Neuronal stem cell (in vitro differentiated cells): ENCODE data around the gene TMEM63C.

ENCODE experiments used
- DNase-seq: peaks from one replicate; pipeline ENCODE4 v3.0.0-alpha.2; 2013; ENCODE audit warnings: low spot score
- H2AFZ ChIP-seq: one replicate; pipeline ENCODE4 v1.6.1; 2013; ENCODE audit warnings: mild to moderate bottlenecking, low read length, inconsistent platforms
- H2AK5ac ChIP-seq: 2 replicates; pipeline ENCODE4 v1.6.1; 2013; ENCODE audit warnings: low read depth, mild to moderate bottlenecking, inconsistent platforms, low read length, moderate library complexity, mixed read lengths
- H2BK120ac ChIP-seq: 2 replicates; pipeline ENCODE4 v1.6.1; 2013; ENCODE audit warnings: low read depth, mild to moderate bottlenecking, inconsistent platforms, low read length, moderate library complexity, mixed read lengths
- H2BK12ac ChIP-seq: one replicate; pipeline ENCODE4 v1.6.1; 2013; ENCODE audit warnings: low read length, inconsistent platforms
- H2BK15ac ChIP-seq: 2 replicates; pipeline ENCODE4 v1.6.1; 2013; ENCODE audit warnings: mild to moderate bottlenecking, low read length, inconsistent platforms, mixed read lengths
- H2BK5ac ChIP-seq: one replicate; pipeline ENCODE4 v1.6.1; 2013; ENCODE audit warnings: inconsistent platforms, mild to moderate bottlenecking, low read length, moderate library complexity
- H3K14ac ChIP-seq: one replicate; pipeline ENCODE4 v1.6.1; 2013; ENCODE audit warnings: low read length, inconsistent platforms
- H3K18ac ChIP-seq: 2 replicates; pipeline ENCODE4 v1.6.1; 2013; ENCODE audit warnings: low read length, inconsistent platforms
- H3K23ac ChIP-seq: 2 replicates; pipeline ENCODE4 v1.6.1; 2013; ENCODE audit warnings: low read depth, mild to moderate bottlenecking, mixed read lengths, low read length, inconsistent platforms; ENCODE audit not compliant: poor library complexity
- H3K27ac ChIP-seq: replicated peaks from 3 replicates; pipeline ENCODE4 v1.5.1; 2013; ENCODE audit warnings: low read length, inconsistent platforms
- H3K27me3 ChIP-seq, 3 experiments: 2 replicates each; pipeline ENCODE4 v1.6.1; 2013; ENCODE audit warnings: low read length in 3 of 3, mild to moderate bottlenecking in 2 of 3, inconsistent platforms in 1 of 3, low read depth in 1 of 3, mixed read lengths in 1 of 3, moderate library complexity in 1 of 3; ENCODE audit not compliant: control insufficient read depth in 3 of 3, insufficient read depth in 3 of 3
- H3K36me3 ChIP-seq, 2 donors: replicated peaks in 1 of 2; 2 replicates each; pipeline ENCODE4 v1.6.1; 2013; ENCODE audit warnings: low read length in 2 of 2; ENCODE audit not compliant: control insufficient read depth in 2 of 2, insufficient read depth in 2 of 2
- H3K4ac ChIP-seq: 2 replicates; pipeline ENCODE4 v1.6.1; 2013; ENCODE audit warnings: inconsistent platforms, mild to moderate bottlenecking, low read length, moderate library complexity
- H3K4me1 ChIP-seq, 2 donors: 1 replicate in 1 of 2; 2 replicates in 1 of 2; pipeline ENCODE4 v1.6.1; 2013; ENCODE audit warnings: low read length in 2 of 2, low read depth in 1 of 2; ENCODE audit not compliant: control insufficient read depth in 2 of 2, insufficient read depth in 1 of 2
- H3K4me2 ChIP-seq: one replicate; pipeline ENCODE4 v1.6.1; 2013; ENCODE audit warnings: mild to moderate bottlenecking, low read length, inconsistent platforms; ENCODE audit not compliant: insufficient read depth, poor library complexity, severe bottlenecking
- H3K4me3 ChIP-seq, 2 donors: 2 replicates each; pipeline ENCODE4 v1.5.1; 2013; ENCODE audit warnings: low read length in 2 of 2, mild to moderate bottlenecking in 2 of 2, inconsistent platforms in 1 of 2, moderate library complexity in 1 of 2
- H3K79me1 ChIP-seq: one replicate; pipeline ENCODE4 v1.6.1; 2013; ENCODE audit warnings: low read depth, mild to moderate bottlenecking, inconsistent platforms, low read length, moderate library complexity
- H3K9ac ChIP-seq: one replicate; pipeline ENCODE4 v1.6.1; 2013; ENCODE audit warnings: mild to moderate bottlenecking, low read depth, low read length, inconsistent platforms; ENCODE audit not compliant: poor library complexity
- H3K9me3 ChIP-seq, 2 donors: replicated peaks in 1 of 2; 2 replicates each; pipeline versions ENCODE3 to v1.6.1; 2013; ENCODE audit warnings: low read length in 2 of 2, mild to moderate bottlenecking in 2 of 2, inconsistent platforms in 1 of 2, low read depth in 1 of 2, mixed read lengths in 1 of 2, moderate library complexity in 1 of 2; ENCODE audit not compliant: control insufficient read depth in 2 of 2, insufficient read depth in 1 of 2
- H4K8ac ChIP-seq: one replicate; pipeline ENCODE4 v1.6.1; 2013; ENCODE audit warnings: low read depth, mild to moderate bottlenecking, inconsistent platforms, low read length, moderate library complexity
- H4K91ac ChIP-seq: one replicate; pipeline ENCODE4 v1.6.1; 2013; ENCODE audit warnings: low read length, low read depth, mild to moderate bottlenecking, inconsistent platforms; ENCODE audit not compliant: poor library complexity
- WGBS, 2 donors: extraction: QIAGEN DNeasy Blood & Tissue Kit; methylation state at CpG; one replicate each; pipeline ENCODE4 v1.1.7; 2013; ENCODE audit warnings: missing lambda C conversion rate in 2 of 2, mixed read lengths in 1 of 2; ENCODE audit not compliant: insufficient read length in 2 of 2, insufficient replicate concordance in 1 of 2; ENCODE audit errors: extremely low coverage in 2 of 2; 5-methylcytosine and 5-hydroxymethylcytosine counted together

The TMEM63C gene

DNA sequence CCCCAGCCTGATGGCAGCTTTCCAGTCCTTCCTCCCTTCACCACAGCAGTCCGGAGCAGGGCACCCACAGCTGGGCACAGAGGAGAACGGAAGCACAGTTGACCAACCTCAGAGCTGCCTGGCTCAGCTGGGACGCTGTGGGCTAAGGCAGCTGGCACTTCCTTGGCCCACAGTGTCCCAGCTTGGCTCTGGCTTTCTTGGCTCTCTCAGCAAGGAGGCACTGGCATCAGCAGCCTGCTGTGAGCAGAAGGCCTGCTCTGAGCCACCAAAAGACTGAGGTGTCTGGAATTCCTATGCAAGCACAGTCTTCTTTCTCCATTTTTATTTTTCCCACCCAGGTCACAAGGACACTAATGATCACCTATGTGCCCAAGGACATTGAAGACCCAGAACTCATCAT lies 56.8 kb downstream of the TMEM63C start:
- no CpG with 5 or more reads among the region's 3 CpGs for WGBS, 2 donors
- H2BK12ac ChIP-seq = no peak overlapping the region
- H3K4me1 ChIP-seq = no peaks in the 10 kb centered on the region
- no peaks in the 10 kb centered on the region for H3K36me3 ChIP-seq
- DNase-seq = no peak
- no peak overlapping the region for H2AFZ ChIP-seq
- H3K27me3 ChIP-seq = peaks cover 0 to 38% (median 0%) of the 10 kb centered on the region in 3 experiments
- no peak overlapping the region for H3K27ac ChIP-seq
- no peak overlapping the region for H3K18ac ChIP-seq
- H3K79me1 ChIP-seq = no peaks in the 10 kb centered on the region
- no peak overlapping the region for H3K9ac ChIP-seq
- no peak overlapping the region for H2BK120ac ChIP-seq
- H3K4ac ChIP-seq = no peak overlapping the region
- H2AK5ac ChIP-seq = no peak overlapping the region
- no peak overlapping the region for H3K4me3 ChIP-seq
- H4K91ac ChIP-seq = no peak overlapping the region
- no peaks in the 10 kb centered on the region for H3K9me3 ChIP-seq
- no peak overlapping the region for H2BK5ac ChIP-seq
- no peak overlapping the region for H3K4me2 ChIP-seq
- H3K23ac ChIP-seq = no peak overlapping the region
- H2BK15ac ChIP-seq = no peak overlapping the region
- no peak overlapping the region for H3K14ac ChIP-seq
- no peak overlapping the region for H4K8ac ChIP-seq

DNA sequence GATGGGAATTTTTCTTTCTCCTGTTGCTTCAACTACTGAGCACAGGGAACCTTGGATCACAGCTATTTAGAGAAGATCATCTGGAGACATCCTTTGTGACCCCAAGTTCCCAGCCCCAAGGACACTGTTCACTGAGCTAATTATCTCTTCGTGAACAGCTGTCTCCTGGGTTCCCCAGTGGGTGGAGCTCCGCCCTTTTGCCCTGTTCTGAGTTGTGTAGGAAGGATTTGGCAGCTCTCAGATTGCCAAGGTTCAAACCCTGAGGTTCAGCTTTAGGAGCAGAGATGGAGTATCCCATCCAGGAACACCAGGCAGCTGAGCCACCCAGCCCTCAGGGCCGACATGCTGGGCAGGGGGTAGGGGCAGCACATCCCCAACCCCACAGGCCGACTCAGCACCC lies 57.4 kb downstream of the TMEM63C start:
- no peak overlapping the region for H2BK120ac ChIP-seq
- H2BK12ac ChIP-seq = no peak overlapping the region
- no peak overlapping the region for H2BK5ac ChIP-seq
- peak overlapping the region; percentile 93 for H3K4ac ChIP-seq
- peak overlapping the region; percentile 85 for H3K23ac ChIP-seq
- H3K18ac ChIP-seq = peak overlapping the region; percentile 48
- H3K27ac ChIP-seq = no peak overlapping the region
- DNase-seq = no peak
- H3K27me3 ChIP-seq = peaks cover 0 to 42% (median 0%) of the 10 kb centered on the region in 3 experiments
- peak overlapping the region in 1 of 2 donors; percentile 38 for H3K4me3 ChIP-seq
- peaks cover 2% of the 10 kb centered on the region for H3K79me1 ChIP-seq
- H3K14ac ChIP-seq = peak overlapping the region; percentile 38
- H2BK15ac ChIP-seq = no peak overlapping the region
- no peak overlapping the region for H4K8ac ChIP-seq
- H3K9ac ChIP-seq = no peak overlapping the region
- no CpG with 5 or more reads among the region's 4 CpGs for WGBS, 2 donors
- H2AFZ ChIP-seq = no peak overlapping the region
- peak overlapping the region; percentile 37 for H2AK5ac ChIP-seq
- no peak overlapping the region for H3K4me2 ChIP-seq
- H3K9me3 ChIP-seq = peaks cover 0 to 2% of the 10 kb centered on the region in 2 donors
- peaks cover 0 to 2% of the 10 kb centered on the region in 2 donors for H3K36me3 ChIP-seq
- no peak overlapping the region for H4K91ac ChIP-seq
- peaks cover 0 to 2% of the 10 kb centered on the region in 2 donors for H3K4me1 ChIP-seq

DNA sequence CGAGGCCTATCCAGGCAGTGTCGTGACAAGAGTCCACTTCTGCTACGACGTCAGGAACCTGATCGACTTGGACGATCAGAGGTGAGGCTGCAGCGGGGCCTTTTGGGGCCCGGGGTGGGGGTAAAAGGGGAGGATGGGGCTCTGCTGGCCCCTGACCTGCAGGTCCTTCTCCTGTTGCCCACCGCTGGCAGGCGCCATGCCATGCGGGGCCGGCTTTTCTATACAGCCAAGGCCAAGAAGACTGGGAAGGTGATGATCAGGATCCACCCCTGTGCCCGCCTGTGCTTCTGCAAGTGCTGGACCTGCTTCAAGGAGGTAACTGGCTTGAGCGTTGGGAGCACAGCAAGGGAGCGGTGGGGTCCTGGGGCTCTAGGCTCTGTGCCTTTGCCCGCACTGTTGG lies 57.8 kb downstream of the TMEM63C start:
- Histone ChIP-seq H3K4me2 (no peak overlapping the region), H2BK12ac (no peak overlapping the region), H3K4ac (peak overlapping the region; percentile 93), H4K8ac (no peak overlapping the region), H2BK15ac (no peak overlapping the region), H3K9ac (no peak overlapping the region), H2AK5ac (peak overlapping the region; percentile 37), H3K27ac (no peak overlapping the region), H3K9me3 (peaks cover 0 to 2% of the 10 kb centered on the region in 2 donors), H3K27me3 (peaks cover 0 to 42% (median 0%) of the 10 kb centered on the region in 3 experiments), H3K4me3 (peak overlapping the region in 1 of 2 donors; percentile 38), H3K18ac (peak overlapping the region; percentile 48), H4K91ac (no peak overlapping the region), H3K79me1 (peaks cover 2% of the 10 kb centered on the region), H3K23ac (peak overlapping the region; percentile 85), H3K14ac (peak overlapping the region; percentile 38), H2BK120ac (no peak overlapping the region), H3K4me1 (peaks cover 0 to 2% of the 10 kb centered on the region in 2 donors), H2BK5ac (no peak overlapping the region), H3K36me3 (peaks cover 0 to 2% of the 10 kb centered on the region in 2 donors), H2AFZ (no peak overlapping the region)
- no CpG with 5 or more reads among the region's 16 CpGs for WGBS, 2 donors
- DNase-seq = no peak

DNA sequence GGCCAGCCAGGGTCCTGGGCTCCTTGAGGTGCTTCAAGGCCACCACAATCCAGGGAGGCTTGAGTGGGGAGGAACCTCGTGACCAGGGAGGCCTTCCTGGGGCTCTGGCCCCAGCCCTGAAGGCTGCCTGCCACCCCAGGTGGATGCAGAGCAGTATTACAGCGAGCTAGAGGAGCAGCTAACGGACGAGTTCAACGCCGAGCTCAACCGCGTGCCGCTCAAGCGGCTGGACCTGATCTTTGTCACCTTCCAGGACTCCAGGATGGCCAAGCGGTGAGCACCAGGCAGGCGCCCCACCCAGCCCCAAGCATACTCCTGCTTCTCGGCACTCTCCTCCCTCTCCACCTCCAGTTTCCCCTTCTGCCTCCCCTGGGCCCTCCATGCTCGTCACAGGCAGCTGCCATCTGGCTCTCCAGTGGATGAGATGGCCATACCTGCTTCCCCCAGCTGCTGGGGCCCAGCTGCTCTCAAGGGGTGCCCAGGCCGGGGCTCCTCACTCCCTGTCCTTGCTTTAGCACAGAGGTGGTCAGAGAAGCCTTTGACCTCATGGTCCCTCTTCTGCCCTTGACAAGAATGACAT lies 58.8 kb downstream of the TMEM63C start:
- H3K23ac ChIP-seq = peak overlapping the region; percentile 31
- H4K91ac ChIP-seq = no peak overlapping the region
- peaks cover 0 to 2% of the 10 kb centered on the region in 2 donors for H3K9me3 ChIP-seq
- H2BK5ac ChIP-seq = no peak overlapping the region
- WGBS, 2 donors = no CpG with 5 or more reads among the region's 15 CpGs
- H3K4ac ChIP-seq = no peak overlapping the region
- no peak overlapping the region for H2BK15ac ChIP-seq
- peaks cover 0 to 2% of the 10 kb centered on the region in 2 donors for H3K4me1 ChIP-seq
- H2AFZ ChIP-seq = no peak overlapping the region
- H3K4me3 ChIP-seq = no peak overlapping the region
- no peak overlapping the region for H4K8ac ChIP-seq
- peaks cover 0 to 42% (median 0%) of the 10 kb centered on the region in 3 experiments for H3K27me3 ChIP-seq
- H3K27ac ChIP-seq = no peak overlapping the region
- H3K79me1 ChIP-seq = peaks cover 2% of the 10 kb centered on the region
- H3K9ac ChIP-seq = no peak overlapping the region
- H3K36me3 ChIP-seq = peaks cover 0 to 2% of the 10 kb centered on the region in 2 donors
- H3K4me2 ChIP-seq = no peak overlapping the region
- no peak overlapping the region for H2BK12ac ChIP-seq
- H2AK5ac ChIP-seq = no peak overlapping the region
- no peak overlapping the region for H3K14ac ChIP-seq
- no peak for DNase-seq
- peak overlapping the region; percentile 57 for H3K18ac ChIP-seq
- no peak overlapping the region for H2BK120ac ChIP-seq
